ENCODE results near the gene ASIP.

- TF ChIP-seq POLR2A (IDR thresholded peaks at IDR 0.05): peak; percentile 32 to 38
- TF ChIP-seq, protein P1, sequence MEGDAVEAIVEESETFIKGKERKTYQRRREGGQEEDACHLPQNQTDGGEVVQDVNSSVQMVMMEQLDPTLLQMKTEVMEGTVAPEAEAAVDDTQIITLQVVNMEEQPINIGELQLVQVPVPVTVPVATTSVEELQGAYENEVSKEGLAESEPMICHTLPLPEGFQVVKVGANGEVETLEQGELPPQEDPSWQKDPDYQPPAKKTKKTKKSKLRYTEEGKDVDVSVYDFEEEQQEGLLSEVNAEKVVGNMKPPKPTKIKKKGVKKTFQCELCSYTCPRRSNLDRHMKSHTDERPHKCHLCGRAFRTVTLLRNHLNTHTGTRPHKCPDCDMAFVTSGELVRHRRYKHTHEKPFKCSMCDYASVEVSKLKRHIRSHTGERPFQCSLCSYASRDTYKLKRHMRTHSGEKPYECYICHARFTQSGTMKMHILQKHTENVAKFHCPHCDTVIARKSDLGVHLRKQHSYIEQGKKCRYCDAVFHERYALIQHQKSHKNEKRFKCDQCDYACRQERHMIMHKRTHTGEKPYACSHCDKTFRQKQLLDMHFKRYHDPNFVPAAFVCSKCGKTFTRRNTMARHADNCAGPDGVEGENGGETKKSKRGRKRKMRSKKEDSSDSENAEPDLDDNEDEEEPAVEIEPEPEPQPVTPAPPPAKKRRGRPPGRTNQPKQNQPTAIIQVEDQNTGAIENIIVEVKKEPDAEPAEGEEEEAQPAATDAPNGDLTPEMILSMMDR (IDR thresholded peaks at IDR 0.05 in 4 of 5, conservative IDR thresholded peaks at IDR 0.05 in 1 of 5): peak in 2 of 5 experiments; percentile 8 to 35
These were observed 25.4 kb upstream of the ASIP start for GRCh38 chr20:34215711-34216381.

Measured in gastrocnemius medialis (tissue), 4 donors.